GM08714 (cell line): ENCODE data around the gene BPHL.
"Not testable (repeated sequence)": the region's sequence is repeated elsewhere in the genome, so short reads cannot be mapped to it uniquely, and the experiment has no call there.

Experiments
- H3K4me3 ChIP-seq: fragments of 200-500 bp; sonication (Bioruptor generic); 2 replicates; pipeline ENCODE4 v1.5.1; 2014; ENCODE audit warnings: mild to moderate bottlenecking, low read length, inconsistent platforms
- ZNF274 ChIP-seq: IDR thresholded peaks from 2 replicates; pipeline ENCODE4 v1.6.1; 2012; ENCODE audit warnings: mild to moderate bottlenecking, low read depth, low read length

BPHL gene

DNA sequence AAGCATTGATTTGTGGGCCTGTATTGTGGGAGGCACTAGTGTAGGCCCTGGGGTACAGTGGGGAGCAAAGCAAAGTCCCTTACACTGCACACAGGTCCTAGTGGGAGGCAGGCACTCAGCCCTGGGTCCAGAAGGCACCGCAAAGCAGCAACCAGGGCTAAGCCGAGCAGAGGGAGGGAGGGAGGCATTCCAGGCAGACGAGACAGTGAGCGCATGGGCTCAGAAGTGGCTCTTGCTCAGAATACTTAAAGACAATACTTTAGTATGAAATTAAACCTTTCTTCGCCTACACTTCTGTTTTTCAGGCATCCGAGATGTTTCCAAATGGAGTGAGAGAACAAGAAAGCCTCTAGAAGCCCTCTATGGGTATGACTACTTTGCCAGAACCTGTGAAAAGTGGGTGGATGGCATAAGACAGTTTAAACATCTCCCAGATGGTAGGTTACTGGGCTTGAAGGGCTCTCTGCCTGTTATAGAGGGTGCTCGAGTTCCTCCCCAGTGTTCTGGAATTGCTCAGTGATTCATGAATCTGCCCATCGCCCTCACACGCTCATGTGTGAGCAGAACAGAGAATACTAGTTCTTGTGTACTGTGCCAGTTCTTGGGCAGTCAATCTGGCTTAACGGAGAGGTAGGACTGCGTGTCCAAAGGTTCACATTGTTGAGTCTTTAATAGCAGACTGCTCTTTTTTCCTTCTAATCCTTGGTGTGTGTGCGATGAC lies 18.7 kb downstream of the BPHL start:
- H3K4me3 ChIP-seq = no peak overlapping the region
- TF ChIP-seq ZNF274 = no peak

DNA sequence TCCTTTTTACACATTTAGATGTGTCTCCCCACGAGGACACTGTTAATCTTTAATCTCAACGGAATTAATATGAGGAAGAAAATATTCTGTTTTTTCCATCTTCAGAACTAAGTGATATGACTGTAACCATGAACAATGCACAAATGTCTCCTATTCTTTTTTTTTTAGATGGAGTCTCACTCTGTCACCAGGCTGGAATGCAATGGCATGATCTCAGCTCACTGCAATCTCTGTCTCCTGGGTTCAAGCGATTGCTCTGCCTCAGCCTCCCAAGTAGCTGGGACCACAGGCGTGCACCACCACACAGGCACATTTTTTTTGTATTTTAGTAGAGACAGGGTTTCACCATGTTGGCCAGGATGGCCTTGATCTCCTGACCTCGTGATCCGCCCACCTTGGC lies 19.4 kb downstream of the BPHL start:
- H3K4me3 ChIP-seq = not testable (repeated sequence)

DNA sequence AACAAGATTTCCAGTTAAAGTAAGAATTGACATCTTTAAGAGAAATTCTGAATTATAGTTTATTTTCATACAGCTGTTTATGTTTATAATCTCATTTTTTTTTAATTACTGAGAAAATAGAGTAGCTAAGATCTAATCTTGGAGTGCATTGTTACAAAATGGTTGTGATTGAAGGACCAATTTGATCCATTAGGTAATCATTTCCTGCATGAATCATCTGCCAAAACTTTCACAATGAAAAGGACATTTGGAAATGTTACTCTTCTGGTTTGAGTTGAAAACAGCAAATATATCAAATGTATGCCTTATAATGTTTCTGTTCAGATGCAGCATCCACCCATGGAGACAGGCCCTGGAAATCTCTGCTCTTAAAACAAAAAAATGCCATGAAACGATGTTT lies 19.8 kb downstream of the BPHL start:
- H3K4me3 ChIP-seq = no peak overlapping the region
- TF ChIP-seq ZNF274 = no peak

DNA sequence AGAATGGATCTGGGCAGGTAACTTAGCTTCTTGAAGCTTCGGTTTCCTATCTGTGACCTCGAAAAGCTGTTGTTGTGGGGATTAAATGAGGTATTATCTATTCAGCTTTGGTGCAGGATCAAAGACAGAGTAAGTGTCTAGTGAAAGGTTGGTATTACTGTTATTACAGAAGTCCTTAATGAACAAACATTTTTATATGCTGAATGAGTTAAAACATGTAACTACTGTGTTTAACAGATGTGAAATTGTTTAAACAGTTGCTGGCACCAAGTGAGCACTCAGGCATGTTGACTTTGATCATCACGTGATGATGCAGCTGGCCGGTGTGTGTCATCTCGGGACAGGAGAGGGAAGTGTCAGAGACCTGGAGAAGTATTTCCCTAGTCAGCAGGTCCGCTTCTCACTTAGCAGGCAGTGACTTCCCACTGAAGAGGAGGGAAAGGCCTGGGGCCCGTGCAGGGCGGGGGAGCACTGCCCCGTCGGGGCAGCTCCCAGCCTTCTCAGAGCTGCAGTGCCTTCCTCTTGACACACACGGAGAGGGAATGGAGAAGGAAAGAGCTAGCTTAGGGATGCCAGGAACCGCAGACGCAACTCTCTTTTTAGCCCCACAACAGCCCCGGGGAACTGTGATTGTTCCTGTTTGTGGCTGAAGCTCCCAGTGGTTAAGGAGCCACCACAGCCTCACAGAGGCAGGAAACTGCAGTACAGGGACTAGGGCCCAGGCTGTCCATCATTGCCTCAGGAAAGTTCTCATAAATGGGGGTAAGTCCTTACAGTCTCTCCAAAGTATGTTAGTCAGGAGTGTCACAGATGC lies 20.8 kb downstream of the BPHL start:
- no peak overlapping the region for H3K4me3 ChIP-seq
- TF ChIP-seq ZNF274 = no peak

DNA sequence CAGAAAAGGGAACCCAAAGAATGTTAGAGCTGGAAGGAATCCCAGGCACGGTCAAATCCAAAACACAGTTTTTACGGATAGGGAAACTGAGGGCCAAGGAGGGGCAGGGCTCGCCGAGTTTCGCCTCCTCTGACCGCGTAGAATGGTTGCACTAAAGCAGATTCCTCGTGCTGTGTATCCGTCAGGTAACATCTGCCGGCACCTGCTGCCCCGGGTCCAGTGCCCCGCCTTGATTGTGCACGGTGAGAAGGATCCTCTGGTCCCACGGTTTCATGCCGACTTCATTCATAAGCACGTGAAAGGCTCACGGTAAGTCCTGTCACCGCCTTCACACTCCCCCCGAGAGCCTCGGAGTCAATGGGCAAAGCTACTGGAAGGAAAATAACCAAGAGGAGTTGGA lies 21.7 kb downstream of the BPHL start:
- no peak for TF ChIP-seq ZNF274
- no peak overlapping the region for H3K4me3 ChIP-seq

DNA sequence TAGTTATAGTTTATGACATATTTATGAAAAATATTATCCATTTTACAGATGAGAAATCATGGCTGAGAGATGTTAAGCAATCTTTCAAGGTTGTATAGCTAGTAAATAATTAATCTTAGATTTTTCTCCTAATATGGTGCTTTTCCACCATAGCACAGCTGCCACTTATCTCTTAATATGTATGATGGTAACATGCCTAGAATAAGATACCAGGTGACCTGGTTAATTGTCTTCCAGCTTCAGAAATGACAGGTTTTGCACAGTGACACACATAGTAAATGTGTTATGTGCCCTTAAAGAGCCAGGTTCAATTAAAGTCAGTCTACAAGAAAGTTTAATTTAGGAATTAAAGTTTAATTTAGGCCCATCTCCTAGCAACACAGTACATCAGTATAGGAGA lies 24.0 kb downstream of the BPHL start:
- no peak for TF ChIP-seq ZNF274
- H3K4me3 ChIP-seq = no peak overlapping the region

DNA sequence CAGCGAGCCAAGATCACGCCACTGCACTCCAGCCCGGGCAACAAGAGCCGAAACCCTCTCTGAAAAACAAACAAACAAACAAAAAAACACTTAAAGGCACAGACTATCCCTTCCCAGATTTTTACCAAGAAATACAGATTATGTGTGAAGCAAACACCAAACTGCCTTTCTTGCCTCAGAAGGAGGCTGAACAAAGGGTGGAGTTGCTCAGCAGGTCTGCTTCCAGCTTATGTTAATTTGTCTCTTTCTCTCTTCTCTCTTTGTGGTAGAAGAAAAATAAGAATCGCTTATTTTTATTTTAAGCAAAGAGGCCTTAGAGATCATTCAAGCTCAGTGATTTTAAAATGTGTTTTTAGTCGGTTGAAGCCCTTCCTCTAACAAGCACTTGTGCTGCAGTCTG lies 24.6 kb downstream of the BPHL start:
- no peak overlapping the region for H3K4me3 ChIP-seq
- TF ChIP-seq ZNF274 = no peak

DNA sequence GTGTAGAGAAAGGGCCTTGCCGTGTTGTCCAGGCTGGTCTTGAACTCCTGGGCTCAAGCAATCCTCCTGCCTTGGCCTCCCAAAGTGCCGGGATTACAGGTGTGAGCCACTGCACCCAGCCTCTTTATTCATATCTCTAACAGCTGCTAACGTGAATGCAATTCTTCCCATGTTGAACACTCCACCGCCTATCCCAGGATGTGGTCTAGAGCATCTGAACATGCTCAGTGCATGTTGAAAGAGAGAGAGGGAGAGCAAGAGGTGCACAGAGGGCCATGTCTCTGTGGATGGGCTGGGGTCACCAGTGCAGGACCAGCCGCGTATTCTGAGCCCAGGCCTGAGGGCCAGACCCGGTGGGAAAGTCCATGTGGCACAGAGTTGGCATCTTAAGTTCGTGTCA lies 26.1 kb downstream of the BPHL start:
- H3K4me3 ChIP-seq = no peak overlapping the region
- no peak for TF ChIP-seq ZNF274

DNA sequence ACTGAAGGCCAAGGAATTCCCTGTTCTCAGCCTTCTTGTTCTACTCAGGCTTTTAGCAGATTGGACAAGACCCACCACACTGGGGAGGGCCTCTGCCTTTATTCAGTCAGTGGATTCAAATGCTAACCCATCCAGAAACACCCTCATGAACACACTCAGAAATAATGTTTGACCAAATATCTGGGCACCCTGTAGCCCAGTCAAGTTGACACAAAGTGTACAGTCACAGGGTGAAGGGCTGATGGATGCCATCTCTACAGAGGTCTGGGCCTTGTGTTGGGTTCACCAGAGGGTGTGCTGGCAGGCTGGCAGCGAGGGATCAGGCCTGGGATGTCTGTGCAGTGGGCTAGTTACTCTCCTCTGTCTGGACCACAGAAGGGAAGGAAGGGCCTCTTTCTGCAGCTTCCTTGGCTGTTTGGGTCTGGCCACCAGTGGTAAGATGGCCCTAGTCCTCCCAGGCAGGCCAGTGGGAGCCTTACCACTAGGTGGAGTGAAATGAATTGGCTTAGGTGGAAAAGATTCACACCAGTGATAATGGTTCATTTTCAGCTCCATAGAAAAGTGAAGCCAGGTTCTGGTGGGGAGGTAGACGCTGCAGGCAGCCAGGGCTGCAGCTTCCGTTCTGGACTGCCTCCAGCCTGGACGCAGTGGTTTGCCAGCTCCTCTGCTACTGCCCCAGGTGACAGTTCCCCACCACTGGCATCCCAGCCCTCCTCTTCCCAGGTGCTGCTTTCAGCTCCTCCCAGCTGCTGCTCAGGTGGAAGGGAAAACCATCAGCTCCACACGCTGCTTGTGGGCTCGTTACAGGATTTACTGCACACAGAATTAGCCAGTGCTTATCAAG lies 29.6 kb downstream of the BPHL start:
- no peak overlapping the region for H3K4me3 ChIP-seq

DNA sequence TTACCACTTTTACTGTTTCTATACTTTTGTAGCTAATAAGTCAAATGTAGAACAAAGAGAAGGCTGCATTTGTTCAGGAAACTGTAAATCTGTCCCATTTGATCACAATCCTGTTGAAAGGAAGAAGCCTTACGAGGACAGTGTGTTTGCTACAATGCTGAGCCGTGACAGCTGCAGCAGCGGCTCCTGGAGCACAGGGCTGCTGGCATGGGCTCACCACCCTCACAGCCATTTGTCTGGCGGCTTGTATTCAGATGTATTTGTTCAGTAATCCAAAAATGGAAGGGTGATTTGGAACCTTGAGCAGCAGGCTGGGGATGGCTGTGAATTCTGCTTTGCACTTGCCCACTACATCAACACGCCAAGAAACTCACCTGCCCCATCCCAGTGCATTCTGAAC lies 33.2 kb downstream of the BPHL start:
- no peak for TF ChIP-seq ZNF274
- no peak overlapping the region for H3K4me3 ChIP-seq

More for the DNA sequence above, 29.6 kb downstream of the BPHL start:
- no peak for TF ChIP-seq ZNF274

DNA sequence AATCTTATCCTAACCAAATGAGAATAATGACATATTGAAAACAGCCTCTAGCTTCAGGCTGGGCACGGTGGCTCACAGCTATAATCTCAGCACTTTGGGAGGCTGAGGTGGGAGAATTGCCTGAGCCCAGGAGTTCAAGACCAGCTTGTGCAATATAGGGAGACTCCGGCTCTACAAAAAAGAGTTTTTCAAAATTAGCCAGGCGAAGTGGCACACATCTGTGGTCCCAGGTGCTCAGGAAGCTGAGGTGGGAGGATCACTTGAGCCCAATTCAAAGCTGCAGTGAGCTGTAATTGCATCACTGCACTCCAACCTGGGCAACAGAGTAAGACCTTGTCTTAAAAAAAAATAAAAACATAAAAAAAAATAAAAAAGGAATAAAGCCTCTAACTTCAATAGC lies 34.2 kb downstream of the BPHL start:
- no peak overlapping the region for H3K4me3 ChIP-seq
- TF ChIP-seq ZNF274 = no peak

DNA sequence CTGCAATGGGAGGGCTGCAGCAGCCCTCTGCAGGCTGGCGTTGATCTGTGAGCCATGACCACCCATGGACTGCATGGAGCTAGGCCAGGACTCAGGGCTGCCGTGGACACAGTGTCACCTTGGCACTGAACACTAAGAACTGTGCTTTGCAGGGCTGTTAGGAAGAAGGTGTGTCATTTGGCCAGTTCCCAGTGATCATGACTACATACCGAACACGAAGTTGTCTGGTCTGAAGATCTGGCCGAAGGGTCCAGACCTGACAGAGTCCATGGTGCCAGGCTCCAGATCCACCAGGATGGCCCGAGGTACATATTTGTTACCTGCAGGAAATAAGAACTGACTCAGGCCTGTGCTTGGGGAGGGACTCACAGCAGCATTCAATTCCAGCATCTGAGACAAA lies 36.9 kb downstream of the BPHL start:
- H3K4me3 ChIP-seq = not testable (repeated sequence)

DNA sequence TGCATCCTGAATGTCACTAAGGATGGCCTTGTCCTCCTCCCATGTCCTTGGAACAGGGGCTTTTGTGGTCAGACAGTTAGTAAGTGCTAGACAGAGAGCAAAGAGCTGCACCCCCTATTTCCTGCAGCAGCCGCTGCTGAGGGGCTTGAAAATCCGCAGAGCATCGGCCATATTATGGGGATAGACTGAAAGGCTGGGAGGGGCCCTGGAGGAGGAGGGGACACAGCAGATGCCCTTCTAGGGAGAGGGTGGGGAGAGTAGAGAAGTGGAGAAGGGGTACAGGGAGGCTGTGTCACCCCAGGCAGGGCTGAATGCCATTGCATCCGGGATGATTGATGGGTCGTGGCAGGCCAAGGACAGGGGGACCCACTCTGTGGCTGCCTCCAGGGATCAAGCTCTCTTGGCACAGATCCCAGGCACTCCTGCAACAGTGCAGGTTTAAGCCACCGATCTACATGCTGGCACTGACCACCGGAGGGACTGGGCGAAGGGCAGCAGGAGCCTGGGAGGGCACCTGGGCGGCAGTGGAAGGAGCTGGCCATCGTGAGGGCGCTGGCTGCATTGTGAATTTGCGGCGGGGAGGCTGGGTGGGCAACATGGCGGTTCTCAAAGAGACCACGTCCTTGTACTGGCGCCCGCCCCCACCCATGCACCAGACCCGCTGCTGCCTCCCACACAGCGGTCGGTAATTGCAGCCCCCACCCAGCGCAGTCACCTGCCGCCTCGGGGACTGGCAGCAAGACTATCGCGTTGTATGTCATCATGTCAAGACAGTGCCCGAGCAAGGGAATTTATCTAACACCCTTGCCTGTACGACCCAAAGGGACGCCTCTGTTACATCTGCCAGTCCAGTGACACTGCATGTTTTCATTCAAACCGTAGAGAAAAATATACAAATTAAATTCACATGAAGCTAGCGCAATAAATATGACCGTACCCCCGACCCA lies 37.9 kb downstream of the BPHL start:
- H3K4me3 ChIP-seq = peak overlapping the region; percentile 87
